HG03354 (cell line): ENCODE measurements around the gene HDAC4.

Source experiments
- ATAC-seq: cut with Tn5 transposase; IDR thresholded peaks from one replicate; pipeline ENCODE4 v1.9.1; 2021; ENCODE audit warnings: mild to moderate bottlenecking; ENCODE audit not compliant: unreplicated experiment, poor library complexity, severe bottlenecking

Gene HDAC4

GRCh38 chr2:239129147-239129920, 271.5 kb downstream of the HDAC4 start:
- ATAC-seq: no peak

GRCh38 chr2:239128706-239129105, 272.1 kb downstream of the HDAC4 start:
- ATAC-seq: no peak

- no peak for ATAC-seq
Measured at GRCh38 chr2:239127513-239127912, 273.3 kb downstream of the HDAC4 start.

GRCh38 chr2:239125726-239126675, 274.8 kb downstream of the HDAC4 start:
- ATAC-seq: no peak

GRCh38 chr2:239124152-239124899, 276.5 kb downstream of the HDAC4 start:
- ATAC-seq: no peak

GRCh38 chr2:239122421-239123110, 278.3 kb downstream of the HDAC4 start:
- ATAC-seq: no peak

GRCh38 chr2:239121600-239122012, 279.2 kb downstream of the HDAC4 start:
- ATAC-seq: no peak

GRCh38 chr2:239120664-239121063, 280.2 kb downstream of the HDAC4 start:
- ATAC-seq: no peak

GRCh38 chr2:239119346-239120126, 281.3 kb downstream of the HDAC4 start:
- no peak for ATAC-seq

GRCh38 chr2:239118675-239119211, 282.1 kb downstream of the HDAC4 start:
- no peak for ATAC-seq

GRCh38 chr2:239118264-239118663, 282.6 kb downstream of the HDAC4 start:
- ATAC-seq: no peak

GRCh38 chr2:239117831-239118230, 283.0 kb downstream of the HDAC4 start:
- no peak for ATAC-seq

- no peak for ATAC-seq
Measured at GRCh38 chr2:239116456-239117246, 284.2 kb downstream of the HDAC4 start.

GRCh38 chr2:239115616-239116015, 285.2 kb downstream of the HDAC4 start:
- no peak for ATAC-seq

GRCh38 chr2:239114616-239115265, 286.1 kb downstream of the HDAC4 start:
- ATAC-seq: no peak

GRCh38 chr2:239114119-239114581, 286.7 kb downstream of the HDAC4 start:
- ATAC-seq: no peak

GRCh38 chr2:239113615-239114014, 287.2 kb downstream of the HDAC4 start:
- ATAC-seq: no peak
